HCT116 (cell line): Measurements from ENCODE around the gene SOX6. TPM values are rescaled to one million over a fixed set of nuclear protein-coding genes. Genes with fewer than 3 reads are reported as not detected.

Source experiments
- ATAC-seq: fragments of 200-7000 bp; cut with Tn5 transposase; 2 replicates; pipeline ENCODE4 v1.9.1; 2020; ENCODE audit warnings: mild to moderate bottlenecking, moderate library complexity
- BruUV-seq: library from RNA; stranded (reverse); fragments of 400-500 nt; replicated peaks from 2 replicates; lab custom pipeline; 2021; lab: Mats Ljungman, UMichigan
- CTCF ChIA-PET: fragments of 300-600 bp; sonication (Branson Sonifier 250); formaldehyde crosslinking; loops from one replicate; lab custom pipeline; 2021; ENCODE audit warnings: antibody characterized with exemption; lab: Charles Lee
- POLR2A ChIA-PET: fragments of 300-600, 350-600 bp; sonication (Branson Sonifier 250); formaldehyde crosslinking; loops from one replicate; lab custom pipeline; 2021; ENCODE audit warnings: antibody characterized with exemption; lab: Charles Lee
- RAD21 ChIA-PET, 2 experiments: fragments of 300-600 bp; sonication (Branson Sonifier 250); formaldehyde crosslinking; loops; one replicate each; lab custom pipeline; 2023; ENCODE audit warnings: low total read pairs in 2 of 2; ENCODE audit not compliant: uncharacterized antibody in 2 of 2, unreplicated experiment in 2 of 2, low non-redundant PET in 1 of 2; lab: Charles Lee
- DNase-seq: peaks from one replicate; pipeline ENCODE4 v3.0.0-alpha.2; 2010; ENCODE audit warnings: low read depth, low spot score
- H2AFZ ChIP-seq: fragments of 200-600 bp; shearing (Covaris generic), sonication (generic); 2 replicates; pipeline ENCODE4 v1.6.1; 2017; ENCODE audit warnings: low read depth, mixed run types, mixed read lengths, antibody characterized with exemption, low read length; ENCODE audit not compliant: poor library complexity, severe bottlenecking
- H3K27ac ChIP-seq: 2 replicates; pipeline ENCODE4 v1.5.1; 2012; ENCODE audit warnings: low read depth, low read length
- H3K27me3 ChIP-seq: fragments of 200-600 bp; sonication (generic); 2 replicates; pipeline ENCODE4 v1.6.1; 2016; ENCODE audit warnings: mixed run types, low read length, mixed read lengths; ENCODE audit not compliant: insufficient read depth
- H3K36me3 ChIP-seq, 2 experiments: fragments of 200-500 bp in 1 of 2; fragments of 200-600 bp in 1 of 2; sonication (Bioruptor generic) in 1 of 2; sonication (generic) in 1 of 2; 2 replicates each; pipeline versions ENCODE4 v1.5.1 to v1.6.1; 2014 to 2016; ENCODE audit warnings: low read length in 2 of 2, inconsistent platforms in 1 of 2, mixed read lengths in 1 of 2, mixed run types in 1 of 2; ENCODE audit not compliant: insufficient read depth in 2 of 2, control insufficient read depth in 1 of 2
- H3K4me1 ChIP-seq, 2 experiments: fragments of 200-600 bp in 1 of 2; sonication (generic) in 1 of 2; 2 replicates each; pipeline versions ENCODE4 v1.5.1 to v1.6.1; 2012 to 2017; ENCODE audit warnings: low read length in 2 of 2, inconsistent platforms in 1 of 2, mild to moderate bottlenecking in 1 of 2, mixed read lengths in 1 of 2, mixed run types in 1 of 2, moderate library complexity in 1 of 2; ENCODE audit not compliant: insufficient read depth in 2 of 2, control insufficient read depth in 1 of 2
- H3K4me2 ChIP-seq: fragments of 200-600 bp; sonication (generic); 2 replicates; pipeline ENCODE4 v1.6.1; 2017; ENCODE audit warnings: mixed run types, low read length, mixed read lengths
- H3K4me3 ChIP-seq, 2 experiments: fragments of 200-600 bp in 1 of 2; sonication (generic) in 1 of 2; replicated peaks in 1 of 2; 2 replicates each; pipeline ENCODE4 v1.5.1; 2011 to 2016; ENCODE audit warnings: low read length in 2 of 2, control low read depth in 1 of 2, low read depth in 1 of 2, mild to moderate bottlenecking in 1 of 2, mixed read lengths in 1 of 2, mixed run types in 1 of 2
- H3K79me2 ChIP-seq: fragments of 200-600 bp; sonication (generic); 2 replicates; pipeline ENCODE4 v1.6.1; 2017; ENCODE audit warnings: mild to moderate bottlenecking, mixed run types, low read length, moderate library complexity, mixed read lengths; ENCODE audit not compliant: insufficient read depth
- H3K9ac ChIP-seq: fragments of 200-600 bp; sonication (generic); 2 replicates; pipeline ENCODE4 v1.6.1; 2016; ENCODE audit warnings: low read length, mixed read lengths
- H3K9me2 ChIP-seq: fragments of 200-600 bp; sonication (generic), shearing (Covaris generic); 2 replicates; pipeline ENCODE4 v1.6.1; 2017; ENCODE audit warnings: mixed run types, mild to moderate bottlenecking, moderate library complexity; ENCODE audit not compliant: insufficient read depth
- H3K9me3 ChIP-seq, 2 experiments: fragments of 200-500 bp in 1 of 2; fragments of 200-600 bp in 1 of 2; sonication (Bioruptor generic) in 1 of 2; sonication (generic) in 1 of 2; 2 replicates each; pipeline ENCODE4 v1.6.1; 2014 to 2017; ENCODE audit warnings: low read length in 2 of 2, mixed read lengths in 2 of 2, inconsistent platforms in 1 of 2, low read depth in 1 of 2, mild to moderate bottlenecking in 1 of 2, mixed run types in 1 of 2, moderate library complexity in 1 of 2; ENCODE audit not compliant: control insufficient read depth in 1 of 2, insufficient read depth in 1 of 2
- H4K20me1 ChIP-seq: fragments of 200-600 bp; sonication (generic), shearing (Covaris generic); 2 replicates; pipeline ENCODE4 v1.6.1; 2017; ENCODE audit warnings: mixed run types, mild to moderate bottlenecking, moderate library complexity; ENCODE audit not compliant: insufficient read depth
- ELF1 ChIP-seq: IDR thresholded peaks from 2 replicates; pipeline ENCODE4 v1.6.1; 2012; ENCODE audit warnings: low read depth, borderline replicate concordance
- EZH2phosphoT487 ChIP-seq: fragments of 200-600 bp; IDR thresholded peaks from 2 replicates; pipeline ENCODE4 v1.6.1; 2018; ENCODE audit warnings: antibody characterized with exemption, borderline replicate concordance
- FOSL1 ChIP-seq: IDR thresholded peaks from 2 replicates; pipeline ENCODE4 v1.6.1; 2012; ENCODE audit warnings: low read depth
- POLR2A ChIP-seq: IDR thresholded peaks from 2 replicates; pipeline ENCODE4 v1.7.0; 2011; ENCODE audit warnings: borderline replicate concordance; ENCODE audit not compliant: insufficient read depth, insufficient read length; ENCODE audit errors: extremely low read depth
- POLR2AphosphoS5 ChIP-seq: IDR thresholded peaks from 2 replicates; pipeline ENCODE4 v1.6.1; 2011; ENCODE audit warnings: mild to moderate bottlenecking, low read depth, low read length, moderate library complexity
- RAD21 ChIP-seq: IDR thresholded peaks from 2 replicates; pipeline ENCODE4 v1.6.1; 2012; ENCODE audit warnings: low read depth, mild to moderate bottlenecking
- SP1 ChIP-seq: IDR thresholded peaks from 2 replicates; pipeline ENCODE4 v1.6.1; 2012; ENCODE audit warnings: low read depth
- SRF ChIP-seq: IDR thresholded peaks from 2 replicates; pipeline ENCODE4 v1.6.1; 2012; ENCODE audit warnings: low read depth
- YY1 ChIP-seq: IDR thresholded peaks from 2 replicates; pipeline ENCODE4 v1.6.1; 2011; ENCODE audit warnings: low read length, low read depth, moderate library complexity, mild to moderate bottlenecking; ENCODE audit not compliant: insufficient replicate concordance; ENCODE audit errors: extremely low read depth
- ZFX ChIP-seq: fragments of 450-650 bp; IDR thresholded peaks from 2 replicates; pipeline ENCODE4 v1.6.1; 2017
- intact Hi-C: fragments of 100-400 bp; cut with micrococcal nuclease; formaldehyde crosslinking; loops from 2 replicates; pipeline ENCODE4 v1.10.0; 2022
- total RNA-seq: library from RNA; stranded (reverse); gene quantifications from one replicate; pipeline ENCODE4 v1.2.1, GENCODE V29; 2021; ENCODE audit not compliant: unreplicated experiment
- TF ChIP-seq, protein P1 (sequence below): IDR thresholded peaks from 2 replicates; pipeline ENCODE4 v1.6.1; 2012
- TF ChIP-seq, protein P2 (sequence below): IDR thresholded peaks from 2 replicates; pipeline ENCODE4 v1.6.1; 2012
- TF ChIP-seq, protein P3 (sequence below), 3 experiments: fragments of 200-600 bp in 1 of 3; sonication (generic) in 1 of 3; IDR thresholded peaks in 2 of 3; conservative IDR thresholded peaks in 1 of 3; 2 replicates each; pipeline ENCODE4 v1.5.1; 2012 to 2017; ENCODE audit warnings: low read depth in 2 of 3, low read length in 2 of 3, antibody characterized with exemption in 1 of 3, borderline replicate concordance in 1 of 3, control low read depth in 1 of 3, mild to moderate bottlenecking in 1 of 3, mixed read lengths in 1 of 3, mixed run types in 1 of 3, moderate library complexity in 1 of 3; ENCODE audit not compliant: insufficient read depth in 1 of 3
- TF ChIP-seq, protein P4 (sequence below): IDR thresholded peaks from 2 replicates; pipeline ENCODE4 v1.6.1; 2011; ENCODE audit warnings: mild to moderate bottlenecking, low read length, moderate library complexity; ENCODE audit not compliant: insufficient replicate concordance; ENCODE audit errors: extremely low read depth

The SOX6 gene
- total RNA-seq, 1 experiment from 2014 or later = 0.81 TPM

DNA sequence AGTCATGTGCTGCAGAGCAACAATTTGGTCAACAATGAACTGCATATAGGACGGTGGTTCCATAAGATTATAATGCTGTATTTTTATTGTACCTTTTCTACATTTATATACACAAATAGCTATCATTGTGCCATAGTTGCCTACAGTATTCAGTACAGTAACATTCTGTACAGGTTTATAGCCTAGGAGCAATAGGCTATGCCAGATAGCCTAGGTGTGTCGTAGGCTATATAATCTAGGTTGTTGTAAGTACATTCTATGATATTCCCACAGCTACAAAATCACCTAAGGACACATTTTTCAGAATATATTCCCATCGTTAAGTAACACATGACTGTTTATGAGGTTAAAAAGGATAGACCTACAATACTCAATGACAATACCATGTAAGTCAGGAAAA lies 423.9 kb downstream of the SOX6 start:
- RAD21 ChIA-PET = no interaction called here
- no peaks in the 10 kb centered on the region for H4K20me1 ChIP-seq
- no TSS peak for BruUV-seq
- intact Hi-C loops = no loop called here
- no peak overlapping the region for H3K4me2 ChIP-seq
- no peaks in the 10 kb centered on the region for H3K79me2 ChIP-seq
- no peak for DNase-seq
- H3K9me2 ChIP-seq = no peaks in the 10 kb centered on the region
- H3K4me3 ChIP-seq = no peak overlapping the region
- peaks cover 12% of the 10 kb centered on the region; the same call in 1 of the 2 replicates for H3K27me3 ChIP-seq
- H3K9ac ChIP-seq = no peak overlapping the region
- H3K4me1 ChIP-seq = no peaks in the 10 kb centered on the region
- no peak overlapping the region for H3K27ac ChIP-seq
- POLR2A ChIA-PET = no interaction called here
- H3K36me3 ChIP-seq = no peaks in the 10 kb centered on the region
- no peak for ATAC-seq
- no peaks in the 10 kb centered on the region for H3K9me3 ChIP-seq
- TF ChIP-seq SRF (no peak), YY1 (no peak), POLR2AphosphoS5 (no peak), ELF1 (no peak), ZFX (no peak), POLR2A (no peak), RAD21 (no peak), EZH2phosphoT487 (no peak), SP1 (no peak), FOSL1 (no peak)
- TF ChIP-seq, protein P1, sequence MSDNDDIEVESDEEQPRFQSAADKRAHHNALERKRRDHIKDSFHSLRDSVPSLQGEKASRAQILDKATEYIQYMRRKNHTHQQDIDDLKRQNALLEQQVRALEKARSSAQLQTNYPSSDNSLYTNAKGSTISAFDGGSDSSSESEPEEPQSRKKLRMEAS = no peak
- TF ChIP-seq, protein P2, sequence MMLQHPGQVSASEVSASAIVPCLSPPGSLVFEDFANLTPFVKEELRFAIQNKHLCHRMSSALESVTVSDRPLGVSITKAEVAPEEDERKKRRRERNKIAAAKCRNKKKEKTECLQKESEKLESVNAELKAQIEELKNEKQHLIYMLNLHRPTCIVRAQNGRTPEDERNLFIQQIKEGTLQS = no peak
- TF ChIP-seq, protein P3, sequence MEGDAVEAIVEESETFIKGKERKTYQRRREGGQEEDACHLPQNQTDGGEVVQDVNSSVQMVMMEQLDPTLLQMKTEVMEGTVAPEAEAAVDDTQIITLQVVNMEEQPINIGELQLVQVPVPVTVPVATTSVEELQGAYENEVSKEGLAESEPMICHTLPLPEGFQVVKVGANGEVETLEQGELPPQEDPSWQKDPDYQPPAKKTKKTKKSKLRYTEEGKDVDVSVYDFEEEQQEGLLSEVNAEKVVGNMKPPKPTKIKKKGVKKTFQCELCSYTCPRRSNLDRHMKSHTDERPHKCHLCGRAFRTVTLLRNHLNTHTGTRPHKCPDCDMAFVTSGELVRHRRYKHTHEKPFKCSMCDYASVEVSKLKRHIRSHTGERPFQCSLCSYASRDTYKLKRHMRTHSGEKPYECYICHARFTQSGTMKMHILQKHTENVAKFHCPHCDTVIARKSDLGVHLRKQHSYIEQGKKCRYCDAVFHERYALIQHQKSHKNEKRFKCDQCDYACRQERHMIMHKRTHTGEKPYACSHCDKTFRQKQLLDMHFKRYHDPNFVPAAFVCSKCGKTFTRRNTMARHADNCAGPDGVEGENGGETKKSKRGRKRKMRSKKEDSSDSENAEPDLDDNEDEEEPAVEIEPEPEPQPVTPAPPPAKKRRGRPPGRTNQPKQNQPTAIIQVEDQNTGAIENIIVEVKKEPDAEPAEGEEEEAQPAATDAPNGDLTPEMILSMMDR (IDR thresholded peaks at IDR 0.05 in 2 of 3, conservative IDR thresholded peaks at IDR 0.05 in 1 of 3; ENCODE audit: borderline replicate concordance in 1 of 3, insufficient read depth in 1 of 3, low read depth in 2 of 3, low read length in 2 of 3) = no peak
- TF ChIP-seq, protein P4, sequence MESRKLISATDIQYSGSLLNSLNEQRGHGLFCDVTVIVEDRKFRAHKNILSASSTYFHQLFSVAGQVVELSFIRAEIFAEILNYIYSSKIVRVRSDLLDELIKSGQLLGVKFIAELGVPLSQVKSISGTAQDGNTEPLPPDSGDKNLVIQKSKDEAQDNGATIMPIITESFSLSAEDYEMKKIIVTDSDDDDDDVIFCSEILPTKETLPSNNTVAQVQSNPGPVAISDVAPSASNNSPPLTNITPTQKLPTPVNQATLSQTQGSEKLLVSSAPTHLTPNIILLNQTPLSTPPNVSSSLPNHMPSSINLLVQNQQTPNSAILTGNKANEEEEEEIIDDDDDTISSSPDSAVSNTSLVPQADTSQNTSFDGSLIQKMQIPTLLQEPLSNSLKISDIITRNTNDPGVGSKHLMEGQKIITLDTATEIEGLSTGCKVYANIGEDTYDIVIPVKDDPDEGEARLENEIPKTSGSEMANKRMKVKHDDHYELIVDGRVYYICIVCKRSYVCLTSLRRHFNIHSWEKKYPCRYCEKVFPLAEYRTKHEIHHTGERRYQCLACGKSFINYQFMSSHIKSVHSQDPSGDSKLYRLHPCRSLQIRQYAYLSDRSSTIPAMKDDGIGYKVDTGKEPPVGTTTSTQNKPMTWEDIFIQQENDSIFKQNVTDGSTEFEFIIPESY = no peak
- H2AFZ ChIP-seq = no peak overlapping the region
- CTCF ChIA-PET = interaction anchor here (1.3 kb wide), 1 partner anchor 9 kb away, joined by 3 read pairs; no protein-coding TSS in a partner anchor
